HG03457 (cell line): ENCODE data around the gene WWOX.

ENCODE experiments used
- ATAC-seq: cut with Tn5 transposase; IDR thresholded peaks from one replicate; pipeline ENCODE4 v1.9.1; 2021; ENCODE audit warnings: moderate number of reproducible peaks; ENCODE audit not compliant: unreplicated experiment

WWOX gene

DNA sequence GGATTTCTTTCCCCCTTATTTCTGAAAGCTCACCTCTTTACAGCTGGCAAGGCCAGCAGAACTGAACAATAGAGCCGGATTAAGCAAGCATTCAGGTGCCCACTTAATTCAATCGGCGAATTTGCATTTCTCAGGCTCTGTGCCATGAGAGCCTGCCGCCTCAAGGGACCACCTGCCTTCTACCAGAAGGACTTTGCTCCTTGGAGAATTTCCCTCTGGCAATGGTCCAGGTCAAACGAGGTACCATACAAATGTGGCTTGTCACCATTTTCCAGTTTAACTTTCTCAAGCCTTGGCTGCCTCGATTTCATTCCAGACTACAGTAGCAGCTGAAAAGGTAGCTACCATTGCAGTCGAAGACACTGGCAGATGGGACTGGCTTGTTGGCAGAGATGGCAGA, 967.1 kb downstream of the WWOX start:
- ATAC-seq, result no peak

DNA sequence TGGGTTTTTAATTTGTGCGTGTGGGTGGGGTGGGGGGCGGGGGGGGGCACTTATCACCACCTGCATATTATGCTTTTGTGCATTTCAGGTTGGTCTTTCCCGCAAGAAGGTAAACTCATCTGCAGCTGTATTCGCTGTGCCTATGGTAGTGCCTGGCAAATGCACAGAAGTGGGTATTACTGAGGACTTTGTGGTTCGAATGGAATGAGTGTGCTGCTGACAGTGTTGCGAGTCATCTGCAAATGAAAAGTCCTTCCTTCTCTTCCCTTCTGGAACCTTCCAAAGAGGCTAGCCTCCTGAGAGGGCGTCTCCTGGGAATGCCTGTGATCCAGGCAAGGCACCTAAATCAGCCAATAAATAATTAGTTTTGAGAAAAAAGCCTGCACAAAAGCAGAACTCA, 968.1 kb downstream of the WWOX start:
- ATAC-seq, result no peak

DNA sequence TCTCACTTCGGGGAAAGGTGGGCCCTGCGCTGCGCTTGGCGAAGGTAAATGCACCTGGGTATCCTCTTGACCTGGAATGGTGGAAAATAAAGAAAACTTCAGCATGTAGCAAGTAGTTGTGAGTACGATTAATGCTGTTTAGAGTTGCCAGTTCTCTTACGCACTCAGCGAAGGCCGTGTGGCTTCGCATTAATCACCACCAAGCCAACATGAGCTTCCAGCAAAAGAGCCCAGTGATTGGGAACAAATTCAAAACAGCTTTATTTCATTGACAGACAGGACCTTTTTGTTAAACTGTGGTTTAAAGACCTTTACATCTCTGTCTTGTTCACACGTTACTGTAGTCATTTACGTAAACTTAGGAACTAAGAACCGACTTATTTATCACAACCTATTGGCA, 969.7 kb downstream of the WWOX start:
- no peak for ATAC-seq

DNA sequence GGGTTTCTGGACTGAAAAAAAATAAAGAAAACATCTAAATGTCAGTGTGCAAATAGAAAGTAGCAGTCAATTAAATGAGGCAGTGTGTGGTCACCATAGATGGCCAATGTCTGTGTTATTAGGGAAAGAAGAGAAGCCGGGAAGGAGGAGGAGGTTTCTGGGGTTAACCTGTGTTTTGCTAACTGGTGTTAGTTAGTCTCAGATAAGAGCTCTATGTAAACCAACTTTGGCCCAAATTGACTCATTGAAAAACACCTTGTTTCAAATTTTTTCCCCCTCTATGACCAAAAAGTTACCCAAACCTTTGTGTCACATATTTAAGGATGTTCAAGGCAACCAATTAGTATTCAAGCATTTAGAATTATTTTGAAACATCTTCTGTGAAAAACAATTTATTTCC, 970.2 kb downstream of the WWOX start:
- no peak for ATAC-seq

DNA sequence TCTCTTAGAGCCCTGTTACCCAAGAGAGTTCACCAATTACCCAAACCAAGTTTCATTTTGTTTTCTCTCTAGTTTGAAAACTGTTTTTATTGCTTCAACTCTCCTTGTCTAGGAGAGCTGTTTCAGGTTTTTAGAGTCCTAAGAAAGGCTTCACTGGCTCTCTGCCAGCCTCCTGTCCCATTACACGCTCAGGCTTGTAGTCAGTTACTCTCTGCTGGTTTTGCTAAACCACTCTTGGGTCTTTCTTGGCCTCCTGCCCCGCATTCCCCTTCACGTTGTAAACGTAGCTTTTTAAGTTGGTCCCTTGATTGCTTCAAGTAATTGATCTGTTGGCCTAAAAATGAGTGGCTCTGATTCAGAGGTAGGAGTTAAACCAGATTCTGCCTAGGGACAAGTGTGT, 972.0 kb downstream of the WWOX start:
- ATAC-seq, result no peak

DNA sequence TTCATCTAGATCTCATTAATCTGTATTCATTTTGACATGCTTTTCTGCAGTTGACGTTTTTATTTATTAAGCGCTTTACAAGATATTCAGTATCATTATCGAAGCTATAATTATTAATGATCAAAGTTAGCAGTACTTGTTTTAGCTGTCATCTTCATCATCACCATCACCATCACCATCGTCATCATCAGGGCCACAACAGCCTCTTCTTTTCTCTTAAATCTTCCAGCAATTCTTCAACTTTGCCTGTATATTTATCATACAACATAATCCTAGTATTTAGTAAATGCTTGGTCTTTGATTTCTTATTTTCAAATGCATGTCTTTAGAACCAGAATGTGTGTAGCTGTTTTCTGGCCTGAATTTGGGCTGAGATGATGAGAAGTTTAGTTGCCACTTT, 973.1 kb downstream of the WWOX start:
- no peak for ATAC-seq

DNA sequence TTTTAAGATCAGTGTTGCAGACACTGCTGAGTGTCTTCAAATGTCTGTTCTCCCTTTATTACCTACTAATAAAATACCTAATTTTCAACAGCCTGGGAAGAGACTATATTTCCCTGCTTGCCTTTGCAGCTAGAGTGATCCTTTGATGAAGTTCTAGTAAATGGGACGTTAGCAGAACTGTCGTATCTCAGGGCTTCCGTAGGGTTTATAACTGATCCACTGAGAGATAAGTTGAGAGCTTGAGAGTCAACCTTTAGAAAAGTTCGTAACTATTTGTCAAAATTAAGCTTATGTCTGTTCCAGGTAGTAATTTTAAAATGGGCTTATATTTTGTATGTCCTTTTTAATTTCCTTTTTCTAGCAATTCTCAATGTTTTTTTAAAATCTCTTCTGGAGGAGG, 974.1 kb downstream of the WWOX start:
- no peak for ATAC-seq

DNA sequence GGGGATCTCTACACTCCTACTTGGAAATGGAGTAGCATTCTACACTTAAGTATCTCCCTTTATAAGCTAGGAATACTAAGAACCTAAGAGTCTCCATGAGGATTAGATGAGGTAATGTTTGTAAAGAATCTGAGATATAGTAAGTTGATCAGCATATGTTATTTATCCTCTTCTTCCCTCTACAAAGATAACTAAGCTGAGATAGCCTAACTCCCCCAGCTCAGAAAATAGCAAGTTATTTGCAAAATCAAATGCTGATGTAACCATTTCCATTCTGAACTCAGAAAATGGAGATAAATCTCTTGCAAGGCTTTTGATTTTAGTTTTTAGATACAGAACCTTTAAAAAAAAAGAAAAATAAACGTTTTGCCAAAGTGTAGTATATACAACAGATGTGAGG, 975.1 kb downstream of the WWOX start:
- no peak for ATAC-seq

DNA sequence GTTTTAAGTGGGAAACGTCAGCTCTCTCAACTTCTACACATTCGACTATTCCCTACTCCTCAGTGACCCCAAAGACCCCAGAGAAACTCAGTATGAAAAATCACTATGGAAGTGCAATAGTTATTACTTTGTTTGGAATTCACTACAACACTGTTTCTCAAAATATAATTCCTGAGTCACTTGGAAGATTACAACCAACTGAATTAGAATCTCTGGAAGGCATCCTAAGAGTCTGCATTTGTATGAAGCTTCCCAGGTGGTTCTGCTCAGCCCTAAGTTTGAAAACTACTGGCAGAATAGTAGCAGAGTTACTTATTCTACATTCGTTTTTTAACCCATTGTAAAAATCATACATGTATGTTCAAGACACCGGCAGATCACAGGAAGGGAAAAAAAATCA, 975.5 kb downstream of the WWOX start:
- no peak for ATAC-seq

DNA sequence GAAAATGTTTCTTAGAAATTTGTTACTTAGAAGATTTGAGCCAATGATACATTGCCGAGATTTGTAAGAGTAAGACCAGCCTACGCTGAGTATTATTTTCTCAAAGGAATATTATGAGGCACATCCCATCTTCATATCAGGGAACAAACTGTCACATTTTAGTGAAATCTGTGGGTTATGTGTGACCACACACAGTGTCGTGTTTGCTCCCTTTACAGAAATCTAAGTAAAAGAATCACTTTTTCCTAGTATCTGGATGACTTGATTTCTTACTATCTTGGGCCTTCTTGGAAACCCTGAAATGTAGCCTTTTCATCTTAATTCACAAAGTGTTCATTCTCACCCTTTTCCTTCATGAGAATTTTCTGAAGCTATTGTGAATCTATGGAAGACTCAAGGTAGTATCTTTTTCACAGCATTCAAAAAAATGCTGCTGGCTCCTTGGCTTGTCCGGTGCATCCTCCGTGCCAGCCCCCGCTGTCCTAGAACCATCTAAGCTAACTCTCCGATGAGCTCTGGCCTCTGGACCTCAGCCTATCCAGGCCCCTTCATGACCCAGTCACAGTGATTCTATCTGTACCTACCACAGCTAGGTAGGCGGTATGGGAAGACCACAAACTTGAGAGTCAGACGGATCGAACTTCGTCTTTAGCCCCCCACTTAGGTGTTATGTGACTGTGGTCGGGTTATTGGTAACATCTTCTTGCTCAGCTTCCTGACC, 976.8 kb downstream of the WWOX start:
- ATAC-seq, result no peak

DNA sequence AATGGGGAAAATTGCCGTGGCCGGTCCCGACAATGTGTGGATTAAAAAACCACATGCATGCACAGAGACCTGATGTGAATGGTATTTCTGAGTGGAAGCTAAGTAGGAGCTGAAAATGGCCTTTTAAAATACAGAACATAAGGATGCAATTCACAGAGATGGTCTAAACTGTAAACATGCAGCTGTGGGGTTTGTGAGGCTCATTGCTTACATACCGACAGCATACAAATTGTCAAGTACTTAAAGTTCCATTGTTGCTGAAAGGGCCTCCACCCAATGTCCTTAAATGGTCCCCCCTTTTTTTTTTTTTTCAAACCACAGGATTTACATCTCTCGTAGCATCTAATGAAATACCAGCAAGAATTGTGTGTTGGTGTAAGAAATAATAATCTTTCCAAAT, 977.9 kb downstream of the WWOX start:
- no peak for ATAC-seq

DNA sequence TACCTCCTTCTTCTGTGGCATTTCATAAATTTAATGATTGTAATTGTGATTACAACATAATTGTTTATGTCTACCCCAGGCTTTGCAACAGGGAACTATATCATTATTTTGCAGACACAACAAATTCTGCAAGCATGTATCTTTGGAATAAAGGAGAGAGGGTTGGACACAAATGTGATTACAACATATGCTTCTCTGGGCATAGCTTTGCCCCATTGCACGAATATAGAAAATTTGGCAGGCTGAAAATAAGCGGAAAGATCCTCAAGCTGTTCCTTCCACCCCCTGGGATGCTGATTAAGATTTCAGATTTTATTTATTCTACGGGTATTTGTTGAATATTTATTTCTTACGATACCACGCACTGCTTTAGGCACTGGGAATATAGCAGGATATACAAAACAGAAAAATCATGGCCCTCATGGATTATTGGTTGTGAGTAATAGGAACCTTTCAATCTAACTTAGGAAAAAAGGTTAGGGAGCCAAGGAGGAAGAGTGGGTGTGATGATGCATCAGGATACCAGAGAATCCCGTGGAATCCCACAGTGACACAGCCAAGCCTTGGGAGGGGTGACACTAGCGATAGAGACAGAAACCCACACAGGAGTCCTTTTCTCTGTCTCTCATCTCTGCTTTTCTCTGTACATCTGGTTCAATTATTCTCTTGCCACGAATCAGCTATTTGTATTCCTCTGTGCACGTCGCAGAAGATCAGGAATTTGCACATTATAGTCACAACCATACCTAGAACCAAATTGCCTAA, 980.4 kb downstream of the WWOX start:
- ATAC-seq, result no peak

DNA sequence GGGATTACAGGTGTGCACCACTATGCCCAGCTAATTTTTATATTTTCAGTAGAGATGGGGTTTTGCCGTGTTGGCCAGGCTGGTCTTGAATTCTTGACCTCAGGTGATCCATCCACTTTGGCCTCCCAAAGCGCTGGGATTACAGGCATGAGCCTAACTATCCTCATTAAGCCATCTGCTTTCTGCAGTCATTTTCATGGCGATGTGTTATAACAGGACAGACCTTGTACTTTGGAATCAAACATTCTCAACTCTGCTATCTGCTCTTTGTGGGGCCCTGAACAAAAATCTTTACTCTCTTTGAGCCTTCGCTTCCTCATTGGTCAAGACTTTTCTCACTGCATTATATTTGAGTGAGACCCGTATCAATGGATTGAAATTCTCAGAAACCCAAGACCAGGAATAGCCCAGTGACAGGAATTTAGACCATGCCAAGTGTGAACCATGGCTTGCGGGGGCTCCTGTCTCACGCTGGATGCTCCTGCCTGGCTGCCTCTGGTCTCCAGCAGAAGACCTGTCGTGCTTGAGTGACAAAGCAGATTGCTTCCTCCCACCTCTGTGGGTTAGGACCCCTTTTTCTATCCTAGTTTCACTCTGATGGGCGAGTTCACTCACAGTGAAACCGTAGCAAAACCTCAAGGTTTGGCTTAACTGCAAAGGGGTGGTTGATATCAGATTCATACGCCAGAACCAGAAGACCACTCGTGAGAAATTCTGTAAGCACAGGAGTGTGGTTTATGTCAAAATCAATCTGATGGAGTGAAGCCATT, 982.0 kb downstream of the WWOX start:
- ATAC-seq, result no peak

DNA sequence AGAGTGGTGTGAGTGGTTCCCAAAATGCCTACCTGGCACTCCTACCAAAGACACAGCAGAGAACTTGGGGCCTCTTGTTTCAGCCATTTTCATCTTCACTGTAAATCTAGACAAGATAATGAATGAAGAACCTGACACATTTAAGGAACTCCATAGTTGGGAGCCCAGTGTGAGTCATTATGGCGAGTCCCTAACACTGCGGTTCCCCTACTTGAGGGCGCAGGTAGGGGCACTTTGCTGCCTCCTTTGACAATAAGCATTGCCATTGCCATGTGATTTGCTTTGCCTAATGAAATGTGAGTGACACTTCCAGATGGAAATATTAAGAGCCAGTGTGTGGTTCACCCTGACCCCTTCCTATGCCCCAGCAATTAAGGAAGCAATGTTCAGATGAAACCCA, 983.5 kb downstream of the WWOX start:
- no peak for ATAC-seq

DNA sequence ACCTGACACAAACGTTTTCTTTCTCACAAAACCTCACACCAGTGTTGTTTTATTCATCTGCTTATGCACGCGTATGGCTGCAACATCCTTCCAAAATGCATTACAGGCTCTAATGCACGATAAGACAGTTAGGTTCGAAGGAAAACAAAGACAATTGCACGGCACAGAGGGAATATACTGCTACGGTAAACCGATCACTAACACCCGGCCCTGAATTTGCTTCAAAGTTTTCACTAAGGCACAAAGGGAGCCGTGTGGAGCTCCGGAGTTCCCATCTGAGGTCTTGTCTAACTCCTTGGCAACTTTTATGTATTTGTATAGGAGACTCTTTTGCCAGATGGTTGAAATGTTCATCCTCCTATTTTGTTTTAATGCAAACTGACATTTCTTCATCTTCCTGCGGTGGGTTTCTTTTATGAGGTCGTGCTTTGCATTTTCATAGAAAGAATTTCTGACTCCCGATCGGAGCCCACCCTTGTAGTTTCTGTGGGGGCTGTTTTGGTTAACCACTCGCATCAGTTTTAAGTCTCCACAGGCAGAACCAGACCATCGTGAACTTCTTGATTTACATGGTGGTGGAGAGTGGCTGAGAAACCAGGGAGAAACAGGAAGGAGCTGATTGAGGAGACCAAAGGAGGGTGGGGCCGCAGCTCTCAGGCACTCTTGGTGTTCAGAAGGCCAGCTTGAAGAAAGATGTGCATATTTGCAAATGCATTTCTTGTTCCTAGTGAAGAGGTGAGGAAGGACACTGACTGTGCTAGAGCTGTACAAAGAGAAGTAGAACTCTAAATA, 984.2 kb downstream of the WWOX start:
- no peak for ATAC-seq

DNA sequence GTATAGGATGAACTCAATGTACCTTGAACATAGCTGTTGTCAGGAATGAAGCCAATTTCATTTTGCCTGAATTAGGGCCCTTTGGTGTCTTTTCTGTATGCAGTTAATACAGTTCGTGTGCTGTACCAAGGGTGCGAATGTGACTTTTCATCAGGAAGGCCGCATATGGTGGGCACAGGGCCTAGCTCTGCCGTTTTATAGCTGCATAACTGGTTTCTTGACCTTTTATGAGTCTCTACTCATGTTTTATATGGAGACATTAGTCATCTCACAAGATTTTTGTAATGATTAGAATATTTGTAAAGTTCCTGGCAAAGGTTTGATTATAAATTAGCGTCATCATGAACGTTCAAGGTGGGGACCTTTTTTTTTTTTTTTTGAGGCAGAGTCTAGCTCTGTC, 989.5 kb downstream of the WWOX start:
- ATAC-seq, result no peak

DNA sequence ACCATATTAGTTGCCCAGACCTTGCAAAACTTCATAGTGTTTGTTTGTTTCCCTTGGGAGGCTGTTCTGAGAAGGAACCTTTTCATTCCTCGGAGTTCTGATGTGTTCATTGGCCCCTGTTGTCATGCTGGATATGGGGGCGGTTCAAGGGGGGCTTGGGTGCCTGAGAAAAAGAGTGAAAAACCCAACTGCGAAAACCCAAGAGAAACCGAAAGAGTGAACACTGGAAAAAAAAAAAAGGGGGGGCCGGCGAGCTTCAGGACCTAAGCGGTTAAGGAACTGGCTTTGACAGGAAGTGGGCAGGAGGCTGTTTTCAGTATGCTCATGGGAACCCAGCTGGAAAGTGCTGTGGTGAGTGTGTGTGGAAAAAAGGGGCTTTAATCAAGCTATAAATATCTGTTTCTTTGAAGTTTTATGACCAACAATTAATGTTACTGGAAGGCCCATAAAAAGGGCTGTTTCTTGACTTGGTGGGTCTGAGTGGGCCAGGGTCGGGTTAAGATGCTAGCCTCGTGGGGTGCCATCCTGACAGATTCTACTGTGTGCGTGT, 990.4 kb downstream of the WWOX start:
- ATAC-seq, result no peak

DNA sequence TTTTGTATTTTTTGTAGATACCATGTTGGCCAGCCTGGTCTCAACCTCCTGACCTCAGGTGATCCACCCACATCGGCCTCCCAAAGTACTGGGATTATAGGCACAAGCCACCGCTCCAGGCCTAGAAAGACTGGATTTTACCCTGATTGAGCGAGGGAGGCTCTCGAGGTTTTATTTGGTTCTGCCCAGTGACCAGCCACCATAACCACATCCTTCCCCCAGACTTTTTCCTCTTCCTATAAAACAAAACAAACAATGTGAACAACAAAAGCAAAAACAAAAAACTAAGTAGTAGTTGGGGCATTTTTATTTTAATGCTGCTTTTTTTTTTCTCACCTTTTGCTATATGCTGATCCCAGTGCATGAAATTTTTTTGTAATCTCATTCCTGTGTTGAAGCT, 991.5 kb downstream of the WWOX start:
- ATAC-seq, result no peak

DNA sequence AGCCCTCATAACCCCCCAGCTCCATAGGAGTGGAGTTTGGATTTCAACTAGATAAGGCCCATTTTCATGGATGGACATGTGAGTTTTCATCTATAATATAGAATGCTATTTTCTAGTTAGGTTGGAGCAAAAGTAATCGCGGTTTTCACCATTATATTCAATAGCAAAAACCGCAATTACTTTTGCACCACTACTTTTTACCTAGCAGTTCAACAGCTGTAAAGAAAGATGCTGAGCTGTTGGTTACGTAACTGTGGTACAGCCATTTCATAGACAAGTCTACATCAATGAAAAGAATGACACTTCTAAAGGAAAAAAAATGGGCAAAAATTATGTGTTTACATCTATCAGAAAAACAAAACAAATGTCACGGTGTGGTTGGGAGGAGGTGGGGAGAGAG, 993.4 kb downstream of the WWOX start:
- no peak for ATAC-seq

DNA sequence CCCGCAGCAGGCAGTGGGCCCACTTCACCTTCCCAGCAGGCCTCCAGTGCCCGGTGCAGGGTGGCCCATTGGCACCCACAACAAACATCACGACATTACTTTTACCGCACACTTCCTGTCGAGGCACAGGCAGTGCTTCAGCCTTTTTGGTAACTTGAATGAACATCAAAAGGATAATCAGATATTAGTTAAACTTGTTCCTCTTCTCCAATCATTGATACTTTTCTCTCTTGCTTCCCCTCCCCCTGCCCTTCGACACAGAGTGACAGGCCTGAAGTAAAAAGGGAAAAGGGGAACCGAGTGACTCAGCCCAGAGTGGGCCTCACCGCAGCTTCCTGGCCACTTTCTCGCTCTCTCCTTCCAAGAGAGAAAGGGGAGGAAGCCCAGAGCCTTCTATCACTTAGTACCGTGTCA, 994.1 kb downstream of the WWOX start:
- no peak for ATAC-seq

DNA sequence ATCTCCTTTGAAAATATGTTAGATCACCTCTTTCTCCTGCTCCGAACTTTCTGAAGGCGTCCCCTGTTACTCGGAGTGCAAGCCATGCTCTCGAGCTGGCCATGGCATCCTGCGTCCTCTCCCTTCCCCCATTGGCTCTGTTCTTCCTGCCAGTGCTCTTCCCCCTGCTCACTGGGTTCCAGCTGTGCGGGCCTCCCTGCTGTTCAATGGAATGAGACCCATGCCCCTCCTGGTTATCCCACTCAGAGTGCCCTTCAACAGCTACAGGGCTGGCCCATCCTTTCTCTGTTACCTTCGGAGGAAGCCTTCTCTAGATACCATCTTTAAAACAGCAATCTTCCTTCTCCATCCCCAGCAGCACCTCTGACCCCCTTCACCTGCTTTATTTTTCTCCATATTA, 996.8 kb downstream of the WWOX start:
- ATAC-seq, result no peak
